HG02973 (cell line): Measurements from ENCODE around the gene APPBP2.
"Not testable (repeated sequence)": the region's sequence is repeated elsewhere in the genome, so short reads cannot be mapped to it uniquely, and the experiment has no call there.

Experiments used
- ATAC-seq: cut with Tn5 transposase; IDR thresholded peaks from one replicate; pipeline ENCODE4 v1.9.1; 2021; ENCODE audit warnings: moderate library complexity; ENCODE audit not compliant: unreplicated experiment

The APPBP2 gene

DNA sequence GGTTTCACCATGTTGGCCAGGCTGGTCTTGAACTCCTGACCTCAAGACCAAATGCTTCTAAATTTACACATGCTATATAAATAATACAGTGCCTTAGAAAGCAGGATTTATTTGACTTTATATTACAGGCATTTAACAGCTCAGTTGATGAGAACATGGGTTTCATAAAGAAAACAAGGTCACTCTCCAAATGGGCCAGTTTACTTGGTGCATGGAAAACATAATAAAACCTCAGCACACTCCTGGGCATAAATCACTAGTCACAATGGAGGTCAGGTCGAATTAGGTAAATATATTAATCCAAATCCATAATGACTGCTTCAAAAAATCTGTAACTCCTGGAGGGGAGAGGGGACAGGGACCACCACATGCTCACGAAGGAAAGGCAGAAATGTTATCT lies 24.5 kb downstream of the APPBP2 start:
- no peak for ATAC-seq

DNA sequence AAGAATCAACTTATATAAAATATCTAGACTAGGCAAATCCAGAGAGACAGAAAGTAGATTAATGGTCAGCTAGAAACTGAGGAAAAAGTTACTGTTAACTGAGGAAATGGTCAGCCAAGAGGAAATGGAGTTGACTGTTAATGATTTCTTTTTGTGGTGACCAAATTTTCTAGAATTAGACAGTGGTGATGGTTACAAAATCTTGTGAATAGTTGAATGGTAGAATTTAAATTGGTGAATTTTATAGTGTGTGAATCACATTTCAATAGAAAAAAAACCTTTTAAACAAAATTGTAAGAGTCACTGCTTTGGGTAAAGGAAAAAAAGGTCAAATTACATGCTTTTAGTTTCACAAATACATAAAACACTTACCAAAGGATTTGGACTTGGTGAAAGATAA lies 30.0 kb downstream of the APPBP2 start:
- ATAC-seq = no peak

DNA sequence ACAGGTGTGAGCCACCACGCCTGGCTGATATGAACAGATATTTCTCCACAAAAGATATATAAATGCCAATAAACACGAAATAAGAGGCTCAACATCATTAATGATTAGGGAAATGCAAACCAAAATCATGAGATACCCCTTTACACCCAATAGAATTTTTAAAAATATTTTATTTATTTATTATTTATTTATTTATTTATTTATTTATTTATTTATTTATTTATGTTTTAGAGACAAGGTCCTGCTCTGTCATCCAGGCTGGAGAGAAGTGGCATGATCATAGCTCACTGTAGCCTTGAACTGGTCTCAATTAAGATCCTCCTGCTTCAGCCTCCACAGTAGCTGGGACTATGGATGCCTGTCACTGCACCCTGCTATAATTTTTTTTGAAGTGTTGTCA lies 30.8 kb downstream of the APPBP2 start:
- ATAC-seq = no peak

DNA sequence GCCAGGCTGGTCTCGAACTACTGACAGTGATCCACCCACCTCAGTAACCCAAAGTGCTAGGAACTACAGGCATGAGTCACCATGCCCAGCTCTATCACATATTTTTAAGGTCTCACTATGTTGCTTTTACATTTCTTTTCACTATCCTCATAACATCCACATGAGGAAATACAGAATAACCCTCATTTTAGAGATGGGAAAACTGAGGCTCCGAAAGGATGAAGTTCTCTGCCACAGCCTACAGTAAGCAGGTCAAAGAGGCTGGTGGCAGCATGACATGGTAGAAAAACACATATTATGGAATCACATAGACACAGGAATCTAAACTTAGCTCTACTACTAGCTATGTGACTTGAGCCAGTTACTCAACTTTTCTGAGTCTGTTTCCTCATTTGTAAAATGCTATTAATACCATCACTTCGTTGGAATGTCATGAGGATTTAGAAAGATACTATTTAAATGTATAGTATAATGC lies 32.2 kb downstream of the APPBP2 start:
- ATAC-seq = no peak

DNA sequence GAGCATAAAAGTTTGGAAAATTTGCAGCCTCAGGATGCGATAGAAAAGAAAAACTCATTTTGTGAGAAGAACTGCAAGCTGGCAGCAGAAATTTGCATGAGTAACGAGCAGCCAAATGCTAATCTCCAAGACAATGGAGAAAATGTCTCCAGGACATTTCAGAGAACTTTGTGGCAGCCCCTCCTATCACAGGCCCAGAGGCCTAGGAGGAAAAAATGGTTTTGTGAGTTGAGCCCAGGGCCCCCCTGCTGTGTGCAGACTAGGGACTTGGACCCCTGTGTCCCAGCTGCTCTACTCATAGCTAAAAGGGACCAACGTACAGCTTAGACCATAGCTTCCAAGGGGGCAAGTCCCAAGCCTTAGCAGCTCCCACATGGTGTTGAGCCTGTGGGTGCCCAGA lies 34.3 kb downstream of the APPBP2 start:
- ATAC-seq = no peak

DNA sequence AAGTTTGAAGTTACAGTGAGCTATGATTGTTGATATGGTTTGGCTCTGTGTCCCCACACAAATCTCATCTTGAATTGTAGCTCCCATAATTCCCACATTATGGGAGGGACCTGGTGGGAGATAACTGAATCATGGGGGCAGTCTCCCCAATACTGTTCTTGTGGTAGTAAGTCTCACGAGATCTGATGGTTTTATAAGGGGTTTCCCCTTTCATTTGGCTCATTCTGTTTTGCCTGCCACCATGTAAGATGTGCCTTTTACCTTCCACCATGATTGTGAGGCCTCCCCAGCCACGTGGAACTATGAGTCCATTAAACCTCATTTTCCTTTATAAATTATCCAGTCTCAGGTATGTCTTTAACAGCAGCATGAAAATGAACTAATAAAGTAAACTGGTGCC lies 35.4 kb downstream of the APPBP2 start:
- ATAC-seq = not testable (repeated sequence)

DNA sequence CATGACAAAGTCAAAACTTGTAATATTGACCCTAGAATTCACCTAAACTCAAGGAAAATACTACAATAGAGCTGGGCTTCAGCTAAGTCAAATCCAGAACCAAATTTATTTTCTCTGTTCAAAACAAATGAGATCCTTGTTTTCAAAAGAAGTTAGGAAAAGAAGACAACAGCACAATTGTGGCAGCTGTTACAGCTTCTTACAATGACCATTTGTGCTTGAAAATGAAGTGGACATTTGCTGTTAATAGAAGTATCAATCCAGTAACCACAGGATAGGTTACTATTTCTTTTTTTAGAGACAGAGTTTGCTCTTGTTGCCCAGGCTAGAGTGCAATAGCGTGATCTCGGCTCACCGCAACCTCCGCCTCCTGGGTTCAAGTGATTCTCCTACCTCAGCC lies 44.4 kb downstream of the APPBP2 start:
- no peak for ATAC-seq

DNA sequence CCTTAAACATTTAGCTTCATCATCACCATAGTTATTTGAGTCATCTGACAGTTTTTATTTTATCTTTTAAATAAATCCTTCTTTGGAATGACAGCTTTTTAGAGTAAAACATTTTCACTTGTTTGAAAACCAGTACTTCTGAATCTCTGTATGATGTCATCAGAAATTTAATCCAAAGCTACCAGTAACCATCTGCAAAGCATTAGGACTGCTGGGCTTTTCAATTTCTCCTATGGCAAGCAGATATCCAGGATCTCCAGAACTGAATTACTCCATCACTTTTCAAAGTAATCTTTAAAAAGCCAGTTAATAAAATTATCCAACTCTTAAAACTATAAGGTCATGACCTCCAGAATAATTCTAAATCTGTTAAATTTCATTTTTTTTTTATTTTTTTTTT lies 52.3 kb downstream of the APPBP2 start:
- no peak for ATAC-seq

DNA sequence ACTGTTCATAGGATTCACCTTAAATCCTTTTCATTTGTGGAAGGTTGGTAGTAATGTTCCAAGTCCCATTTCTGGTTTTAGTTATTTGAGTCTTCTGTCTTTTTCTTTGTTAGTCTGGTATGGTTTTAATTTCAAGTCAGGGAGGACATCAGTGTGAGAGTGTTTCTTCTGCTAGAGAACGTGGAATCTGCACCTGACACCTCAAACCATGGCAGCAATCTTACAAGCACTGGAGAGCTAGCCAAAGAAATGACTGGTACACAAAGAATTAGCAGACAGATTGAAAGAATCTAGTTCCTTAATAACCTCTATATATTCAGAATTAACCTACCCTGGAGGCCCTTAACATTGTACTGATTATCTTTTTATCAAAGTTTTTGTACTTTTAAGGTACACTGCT lies 53.6 kb downstream of the APPBP2 start:
- no peak for ATAC-seq

DNA sequence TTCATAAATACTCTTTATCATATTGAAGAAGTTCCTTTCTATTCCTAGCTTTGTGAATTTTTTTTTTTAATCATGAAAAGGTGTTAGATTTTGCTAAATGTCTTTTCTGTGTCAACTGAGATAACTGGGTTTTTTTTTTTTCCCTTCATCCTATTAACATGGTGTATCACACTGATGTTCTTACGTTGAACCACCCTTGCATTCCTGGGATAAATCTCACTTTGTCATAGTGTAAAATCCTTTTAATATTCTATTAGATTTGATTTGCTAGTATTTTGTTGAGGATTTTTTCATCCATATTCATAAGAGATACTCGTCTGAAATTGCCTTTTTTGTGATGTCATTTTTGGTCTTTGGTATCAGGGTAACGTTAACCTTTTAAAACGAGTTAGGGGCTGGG lies 54.6 kb downstream of the APPBP2 start:
- ATAC-seq = no peak

DNA sequence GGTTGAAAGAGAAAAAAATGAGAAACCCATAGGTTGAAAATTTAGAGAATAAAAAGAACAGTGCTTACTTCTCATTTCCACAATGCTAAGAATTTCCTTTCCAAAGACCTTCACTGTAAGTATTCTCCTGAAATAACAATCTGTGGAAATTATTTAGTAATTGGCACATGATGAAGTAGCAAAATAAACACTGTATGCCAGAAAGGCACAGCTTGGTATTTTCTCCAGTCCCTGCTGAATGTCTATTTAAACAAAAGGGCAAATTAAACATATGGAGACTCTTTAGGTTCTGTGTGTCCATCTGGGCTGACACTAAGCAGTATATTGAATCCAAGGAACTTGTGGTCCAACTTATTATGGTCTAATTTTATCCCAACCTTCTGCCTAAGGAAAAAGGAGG lies 57.7 kb downstream of the APPBP2 start:
- ATAC-seq = no peak

DNA sequence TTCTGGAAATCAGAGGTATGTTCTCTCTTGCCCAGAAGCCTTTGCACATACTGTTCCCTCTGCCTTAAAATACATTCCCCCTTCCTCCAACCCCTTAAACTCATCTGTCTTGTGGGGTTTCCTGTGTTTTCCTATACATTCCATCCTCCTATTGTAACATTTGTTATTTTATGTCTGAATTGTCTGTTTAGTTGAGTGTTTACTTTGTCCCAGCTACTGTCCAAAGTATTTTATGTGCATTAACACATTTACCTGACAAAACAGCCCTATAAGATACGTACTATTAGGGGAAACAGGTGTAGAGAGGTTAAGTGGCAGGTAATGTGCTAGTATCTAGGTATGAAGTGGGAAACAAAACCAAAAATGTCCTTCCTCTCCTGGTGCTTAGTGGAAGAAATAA lies 61.7 kb downstream of the APPBP2 start:
- no peak for ATAC-seq

DNA sequence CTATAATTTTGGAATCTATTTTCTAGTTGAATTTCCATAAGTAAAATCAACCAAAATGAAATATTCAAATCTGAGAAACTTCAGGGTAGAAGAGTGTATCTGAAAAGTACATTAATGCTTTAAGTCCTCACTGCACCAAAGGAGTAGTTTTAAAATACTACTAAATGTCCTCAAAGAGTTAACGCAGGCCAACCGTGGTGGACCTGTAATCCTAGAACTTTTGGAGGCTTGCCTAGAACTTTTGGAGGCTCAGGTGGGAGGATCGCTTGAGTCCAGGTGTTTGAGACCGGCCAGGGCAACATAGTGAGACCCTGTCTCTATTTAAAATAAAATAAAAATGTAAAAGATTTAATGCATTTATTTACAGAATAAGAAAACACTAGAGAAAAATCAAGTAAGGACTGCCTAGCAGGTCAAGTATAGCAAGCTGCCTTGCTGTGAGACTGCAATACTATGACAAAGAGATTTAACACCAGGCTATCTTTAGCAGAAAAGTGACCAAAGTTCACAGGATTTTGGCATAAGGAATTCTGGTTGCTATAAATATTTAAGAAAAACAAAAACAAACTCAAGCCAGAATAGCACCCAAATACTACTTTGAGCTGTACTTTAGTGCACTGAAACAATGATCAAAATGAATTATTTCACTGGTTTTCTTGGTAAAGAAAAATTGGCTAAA lies 62.7 kb downstream of the APPBP2 start:
- no peak for ATAC-seq

DNA sequence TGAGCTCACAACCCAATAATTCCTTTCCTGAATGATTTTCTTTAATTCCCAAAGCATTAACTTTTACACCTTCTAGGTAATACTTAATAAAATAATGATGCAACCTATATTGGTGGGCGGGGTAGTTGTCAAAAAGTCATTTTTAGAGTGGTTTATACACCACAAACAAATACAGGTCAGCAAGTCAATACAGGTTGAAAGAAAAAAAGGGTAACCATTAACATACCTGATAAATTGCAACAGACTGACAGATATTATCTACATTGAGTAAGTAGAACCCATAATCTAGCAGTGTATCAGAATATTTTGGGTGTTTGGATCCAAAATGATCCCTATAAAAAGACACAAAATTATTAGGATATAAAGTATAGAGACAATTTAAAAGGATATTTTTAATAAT lies 64.5 kb downstream of the APPBP2 start:
- no peak for ATAC-seq

DNA sequence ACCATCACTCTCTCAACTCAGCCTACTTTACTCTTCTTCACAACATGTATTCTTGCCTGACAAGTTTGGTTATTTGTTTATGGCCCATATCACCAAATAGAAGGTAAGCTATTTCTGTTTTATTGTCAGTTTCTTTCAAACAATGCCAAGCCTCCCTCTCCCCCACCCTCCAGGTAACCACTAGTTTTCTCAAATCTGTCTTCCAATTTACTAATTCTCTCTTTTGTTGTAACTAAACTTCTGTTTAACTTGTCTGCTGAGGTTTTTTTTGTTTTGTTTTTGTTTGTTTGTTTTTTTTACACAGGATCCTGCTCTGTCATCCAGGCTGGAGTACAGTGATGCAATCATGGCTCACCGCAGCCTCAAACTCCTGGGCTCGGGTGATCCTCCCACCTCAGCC lies 68.9 kb downstream of the APPBP2 start:
- ATAC-seq = no peak

DNA sequence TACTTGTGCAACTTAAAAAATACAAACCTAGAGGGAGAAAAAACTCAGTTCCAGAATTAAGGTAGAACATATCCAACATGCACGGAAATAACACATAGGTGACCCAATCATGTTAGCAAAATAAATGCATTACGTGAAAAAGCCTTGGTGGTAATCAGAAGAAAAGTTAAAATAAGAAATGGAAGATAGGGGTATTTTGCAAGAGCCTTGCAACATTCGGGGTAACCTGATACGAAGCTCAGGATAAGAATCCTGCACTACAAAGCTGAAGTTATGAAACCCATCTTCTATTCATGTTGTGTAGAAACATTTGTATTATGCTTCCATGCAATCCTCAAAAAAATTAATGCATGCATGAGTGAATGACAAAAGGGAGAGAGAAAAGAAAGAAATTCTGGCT lies 70.7 kb downstream of the APPBP2 start:
- ATAC-seq = no peak

DNA sequence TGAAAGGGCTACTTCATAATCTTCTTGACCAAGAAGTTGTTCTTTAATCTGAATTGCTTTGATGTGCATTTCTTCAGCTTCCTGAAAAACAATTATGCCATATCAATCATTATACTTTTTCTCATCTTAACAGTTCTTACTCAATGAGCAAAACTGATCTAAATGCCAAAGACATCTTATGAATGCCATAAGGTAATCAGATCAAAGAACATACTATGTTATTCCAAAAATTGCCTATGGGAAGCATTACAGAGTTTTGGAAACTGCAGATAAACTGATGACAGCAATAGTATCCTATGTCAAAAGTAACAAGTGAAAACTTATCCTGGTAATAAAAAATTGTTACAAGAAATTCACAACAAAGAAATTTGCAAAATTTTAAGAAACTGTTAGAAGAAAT lies 74.1 kb downstream of the APPBP2 start:
- no peak for ATAC-seq

DNA sequence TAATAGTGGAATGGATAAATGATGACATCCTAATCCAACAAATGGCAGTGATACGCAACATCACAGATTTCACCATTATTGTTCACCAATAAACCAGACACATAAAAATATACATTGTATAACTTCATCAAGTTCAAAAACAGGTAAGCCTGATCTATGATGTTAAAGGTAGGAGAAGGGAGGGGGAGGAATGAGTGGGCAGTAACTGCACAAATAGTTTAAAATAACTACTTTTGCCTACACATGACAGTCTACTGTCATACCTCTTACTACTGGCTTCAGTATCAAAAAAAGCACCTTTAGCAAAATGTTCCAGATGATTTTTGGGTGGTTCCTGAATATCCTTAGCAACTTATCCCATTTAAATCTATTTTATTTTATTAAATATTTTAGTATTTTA lies 75.0 kb downstream of the APPBP2 start:
- ATAC-seq = no peak

DNA sequence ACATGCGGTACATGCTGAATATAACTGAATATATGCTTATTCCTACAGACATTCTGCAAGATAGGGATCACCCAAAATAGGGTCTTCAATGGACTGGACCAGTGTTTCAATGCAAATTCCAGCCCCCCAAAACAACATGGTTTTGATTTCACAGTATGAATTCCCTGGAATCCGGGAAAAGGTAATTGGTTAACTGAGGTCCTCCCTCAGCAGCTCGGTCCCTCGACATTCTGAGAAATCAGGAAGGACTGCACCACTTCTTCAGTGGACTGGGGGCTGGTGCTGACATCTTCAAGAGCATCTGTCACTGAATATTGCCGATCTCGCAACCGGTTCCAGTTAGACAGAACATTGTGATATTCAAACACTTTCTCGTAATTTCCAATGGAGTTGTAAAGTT lies 78.7 kb downstream of the APPBP2 start:
- no peak for ATAC-seq

DNA sequence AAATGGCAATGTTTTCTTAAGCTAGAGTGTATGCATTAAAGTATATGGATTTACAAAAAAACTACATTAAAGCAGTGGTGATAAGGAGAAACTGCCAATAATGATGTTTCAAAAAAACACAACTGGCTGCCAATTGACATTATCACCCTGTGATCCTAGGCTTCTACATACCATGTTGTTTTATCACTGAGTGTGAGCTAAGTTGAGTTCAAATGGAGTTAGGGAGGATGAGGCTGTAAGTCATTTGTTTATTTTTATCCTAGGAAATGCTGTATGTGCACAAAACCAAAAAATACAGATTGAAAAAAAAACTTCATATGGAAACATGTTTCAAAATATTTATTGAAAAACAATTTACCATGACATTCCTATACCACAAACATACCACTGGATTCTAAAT lies 80.9 kb downstream of the APPBP2 start:
- no peak for ATAC-seq

DNA sequence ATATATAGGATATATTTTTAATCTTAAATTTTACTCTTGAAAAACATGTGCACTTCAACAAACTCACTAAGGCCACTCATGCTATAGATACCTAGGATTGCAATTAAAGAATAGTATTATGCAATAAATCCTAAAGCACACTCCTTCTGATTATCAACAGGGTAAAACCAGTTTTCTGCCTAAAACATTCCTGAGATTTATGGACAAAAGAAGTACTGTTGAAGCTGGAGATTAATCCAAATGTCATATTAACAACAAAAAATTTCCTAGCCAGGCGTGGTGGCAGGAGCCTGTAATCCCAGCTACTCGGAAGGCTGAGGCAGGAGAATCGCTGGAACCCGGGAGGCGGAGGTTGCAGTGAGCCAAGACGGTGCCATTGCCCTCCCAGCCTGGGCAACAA lies 82.3 kb downstream of the APPBP2 start:
- no peak for ATAC-seq

DNA sequence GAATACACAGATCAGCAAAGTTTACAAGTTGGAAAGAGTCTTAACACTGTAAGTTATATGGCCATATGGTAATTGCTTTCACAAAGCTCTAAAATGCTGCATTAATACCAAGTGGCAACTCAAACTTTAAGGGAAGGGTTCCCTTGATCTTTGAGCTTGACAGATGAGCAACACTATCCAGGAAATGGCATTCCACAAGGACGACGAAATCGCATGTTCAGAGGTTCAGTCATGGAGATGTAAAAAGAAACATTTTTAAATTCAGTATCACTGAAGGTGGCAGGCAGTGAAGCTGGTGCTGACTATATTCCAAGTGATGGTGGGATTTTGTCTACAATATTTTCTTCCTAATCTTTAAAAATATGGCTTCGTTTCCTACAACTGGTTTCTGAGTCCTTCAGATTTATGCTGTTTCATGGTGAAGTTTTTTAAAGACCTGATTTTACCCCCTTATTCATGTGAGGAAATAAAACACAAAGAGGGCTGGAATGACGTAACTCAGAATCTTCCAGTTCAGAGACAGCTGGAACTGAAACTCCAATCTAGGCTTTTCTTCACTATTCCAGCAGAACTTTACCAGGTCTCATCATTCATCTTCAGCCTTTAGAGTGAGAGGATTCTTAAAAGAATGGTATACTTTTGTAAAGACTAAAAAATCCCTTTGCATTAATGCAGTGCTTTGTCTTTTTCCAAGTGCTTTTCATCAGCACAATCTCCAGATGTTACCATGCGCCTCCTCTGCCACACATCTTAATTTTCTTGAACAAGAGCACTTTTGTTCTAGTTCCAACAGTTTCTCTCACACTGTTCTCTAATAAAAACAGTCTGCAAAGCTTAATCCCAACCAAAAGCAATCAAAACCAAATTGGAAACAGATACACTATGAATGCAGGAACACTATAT lies 83.5 kb downstream of the APPBP2 start:
- ATAC-seq = no peak
